Fibroblast of lung (primary cell): Measurements from ENCODE around the gene MRAS. TPM values are rescaled to one million over a fixed set of nuclear protein-coding genes. Genes with fewer than 3 reads are reported as not detected.

Source experiments
- DNase-seq, 2 donors: peaks; one replicate each; pipeline versions ENCODE4 v3.0.0 to v3.0.0-alpha.2; 2010; ENCODE audit warnings: low read depth in 2 of 2
- H2AFZ ChIP-seq: 2 replicates; pipeline ENCODE4 v1.5.1; 2012; ENCODE audit warnings: low read length, control low read depth, inconsistent platforms
- H3K27ac ChIP-seq: 2 replicates; pipeline ENCODE4 v1.5.1; 2011; ENCODE audit warnings: low read length, control low read depth; ENCODE audit not compliant: insufficient read depth
- H3K27me3 ChIP-seq: 2 replicates; pipeline ENCODE4 v1.5.1; 2011; ENCODE audit warnings: mild to moderate bottlenecking, low read length; ENCODE audit not compliant: control insufficient read depth, insufficient read depth
- H3K36me3 ChIP-seq: 2 replicates; pipeline ENCODE4 v1.5.1; 2011; ENCODE audit warnings: low read length; ENCODE audit not compliant: control insufficient read depth, insufficient read depth
- H3K4me1 ChIP-seq: 2 replicates; pipeline ENCODE4 v1.5.1; 2011; ENCODE audit warnings: low read length; ENCODE audit not compliant: control insufficient read depth, insufficient read depth; ENCODE audit errors: extremely low read depth
- H3K4me2 ChIP-seq: 2 replicates; pipeline ENCODE4 v1.5.1; 2011; ENCODE audit warnings: low read length, control low read depth; ENCODE audit not compliant: insufficient read depth; ENCODE audit errors: extremely low read depth
- H3K4me3 ChIP-seq, 4 experiments: fragments of 200-600 bp in 1 of 4; sonication (generic) in 1 of 4; replicated peaks in 1 of 4; 2 replicates each; pipeline ENCODE4 v1.5.1; 2011 to 2016; ENCODE audit warnings: low read length in 4 of 4, low read depth in 3 of 4, mild to moderate bottlenecking in 3 of 4, control low read depth in 2 of 4, inconsistent platforms in 1 of 4, mixed read lengths in 1 of 4; ENCODE audit not compliant: insufficient read depth in 1 of 4; ENCODE audit errors: control extremely low read depth in 1 of 4
- H3K79me2 ChIP-seq: 2 replicates; pipeline ENCODE4 v1.5.1; 2012; ENCODE audit warnings: mild to moderate bottlenecking, low read length, inconsistent platforms; ENCODE audit not compliant: control insufficient read depth, insufficient read depth
- H3K9ac ChIP-seq: 2 replicates; pipeline ENCODE4 v1.5.1; 2011; ENCODE audit warnings: mild to moderate bottlenecking, low read length, control low read depth; ENCODE audit not compliant: insufficient read depth
- H3K9me3 ChIP-seq: 2 replicates; pipeline ENCODE4 v1.5.1; 2012; ENCODE audit warnings: low read depth, low read length; ENCODE audit not compliant: control insufficient read depth, insufficient read depth
- H4K20me1 ChIP-seq: 2 replicates; pipeline ENCODE4 v1.5.1; 2011; ENCODE audit warnings: low read length; ENCODE audit not compliant: control insufficient read depth, insufficient read depth; ENCODE audit errors: extremely low read depth
- CTCF ChIP-seq, 2 donors: IDR thresholded peaks in 1 of 2; conservative IDR thresholded peaks in 1 of 2; 1 replicate in 1 of 2; 2 replicates in 1 of 2; pipeline ENCODE4 v1.5.1; 2011 to 2012; ENCODE audit warnings: low read length in 2 of 2, control low read depth in 1 of 2, inconsistent platforms in 1 of 2, low read depth in 1 of 2, mild to moderate bottlenecking in 1 of 2
- EZH2 ChIP-seq: IDR thresholded peaks from 2 replicates; pipeline ENCODE4 v1.5.1; 2012; ENCODE audit warnings: low read length, control low read depth, mild to moderate bottlenecking; ENCODE audit errors: missing control alignments
- polyA plus RNA-seq, 2 donors: library from polyadenylated mRNA; depleted of rRNA in 1 of 2; stranded (reverse) in 1 of 2; unstranded in 1 of 2; fragments of >200 nt; gene quantifications; 2 replicates each; pipeline ENCODE4 v1.2.1, GENCODE V29; 2011 to 2012; ENCODE audit warnings: missing spikeins in 1 of 2
- total RNA-seq: library from RNA; depleted of rRNA; stranded (reverse); fragments of >200 nt; gene quantifications from 2 replicates; pipeline ENCODE4 v1.2.1, GENCODE V29; 2014

Gene MRAS
- total and polyA plus RNA-seq, 2 donors (not counting 1 experiment from before 2014, with no cell fraction given), result 35.3 to 73.0 TPM

- TF ChIP-seq EZH2 (no peak), CTCF (conservative IDR thresholded peaks at IDR 0.05 in 1 of 2, IDR thresholded peaks at IDR 0.05 in 1 of 2; ENCODE audit: low read depth in 1 of 2, low read length in 2 of 2) (no peak)
- Histone ChIP-seq H3K4me3 (no peak overlapping the region), H3K36me3 (no peaks in the 10 kb centered on the region), H3K9ac (no peak overlapping the region), H3K27me3 (no peaks in the 10 kb centered on the region), H4K20me1 (no peaks in the 10 kb centered on the region), H3K79me2 (no peaks in the 10 kb centered on the region), H2AFZ (no peak overlapping the region), H3K27ac (no peak overlapping the region), H3K4me2 (no peak overlapping the region), H3K9me3 (no peaks in the 10 kb centered on the region), H3K4me1 (no peaks in the 10 kb centered on the region)
- DNase-seq, result no peak
Observed at GRCh38 chr3:138325990-138326389, 22.4 kb upstream of the MRAS start.

- no peaks in the 10 kb centered on the region for H3K36me3 ChIP-seq
- no peak overlapping the region for H3K4me2 ChIP-seq
- H4K20me1 ChIP-seq, result no peaks in the 10 kb centered on the region
- H3K9ac ChIP-seq, result no peak overlapping the region
- TF ChIP-seq CTCF (conservative IDR thresholded peaks at IDR 0.05 in 1 of 2, IDR thresholded peaks at IDR 0.05 in 1 of 2; ENCODE audit: low read depth in 1 of 2, low read length in 2 of 2) (no peak), EZH2 (no peak)
- no peak overlapping the region for H3K27ac ChIP-seq
- H2AFZ ChIP-seq, result no peak overlapping the region
- no peak overlapping the region for H3K4me3 ChIP-seq
- H3K9me3 ChIP-seq, result no peaks in the 10 kb centered on the region
- DNase-seq, result no peak
- H3K79me2 ChIP-seq, result no peaks in the 10 kb centered on the region
- no peaks in the 10 kb centered on the region for H3K4me1 ChIP-seq
- no peaks in the 10 kb centered on the region for H3K27me3 ChIP-seq
Observed at GRCh38 chr3:138326866-138327595, 21.3 kb upstream of the MRAS start.

DNA sequence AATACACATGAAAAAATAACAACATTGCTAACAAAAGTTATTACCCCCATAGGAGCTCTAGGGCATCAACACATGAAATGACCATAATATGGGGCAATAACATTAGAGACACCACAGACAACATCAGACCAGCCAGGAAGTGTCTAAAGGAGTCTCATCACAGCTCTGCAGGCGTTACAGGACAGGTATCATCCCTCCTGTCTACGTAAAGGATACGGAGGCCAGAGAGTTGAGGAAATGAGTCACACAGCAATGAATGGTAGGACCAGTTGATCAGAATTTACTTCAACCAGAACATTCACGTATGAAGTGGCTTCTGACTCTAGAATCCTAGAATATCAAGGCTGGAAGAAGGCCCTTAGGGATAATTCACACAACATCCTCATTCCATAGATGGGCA is 20.5 kb upstream of the MRAS start:
- H3K79me2 ChIP-seq, result no peaks in the 10 kb centered on the region
- H3K36me3 ChIP-seq, result no peaks in the 10 kb centered on the region
- H3K4me3 ChIP-seq, result no peak overlapping the region
- TF ChIP-seq EZH2 (no peak), CTCF (conservative IDR thresholded peaks at IDR 0.05 in 1 of 2, IDR thresholded peaks at IDR 0.05 in 1 of 2; ENCODE audit: low read depth in 1 of 2, low read length in 2 of 2) (no peak)
- DNase-seq, result no peak
- no peak overlapping the region for H3K4me2 ChIP-seq
- H4K20me1 ChIP-seq, result no peaks in the 10 kb centered on the region
- H3K9ac ChIP-seq, result no peak overlapping the region
- H3K4me1 ChIP-seq, result no peaks in the 10 kb centered on the region
- no peaks in the 10 kb centered on the region for H3K27me3 ChIP-seq
- no peak overlapping the region for H2AFZ ChIP-seq
- no peak overlapping the region for H3K27ac ChIP-seq
- H3K9me3 ChIP-seq, result no peaks in the 10 kb centered on the region
